GM18858 (cell line): Measurements from ENCODE around the gene MIA.
"Not testable (repeated sequence)": the region's sequence is repeated elsewhere in the genome, so short reads cannot be mapped to it uniquely, and the experiment has no call there.

Experiments
- ATAC-seq: cut with Tn5 transposase; IDR thresholded peaks from one replicate; pipeline ENCODE4 v1.9.1; 2021; ENCODE audit not compliant: unreplicated experiment

MIA gene

GRCh38 chr19:40774916-40775631, at the start of gene MIA:
MIA (plus strand) TSS chr19:40775521; CDS start chr19:40775543, 22 bp downstream.
- ATAC-seq = no peak

GRCh38 chr19:40726279-40726678, 49.0 kb upstream of the MIA start:
- ATAC-seq = no peak

GRCh38 chr19:40730065-40730464, 45.3 kb upstream of the MIA start:
- ATAC-seq = not testable (repeated sequence)

- not testable (repeated sequence) for ATAC-seq
Observed at GRCh38 chr19:40732304-40732703, 43.0 kb upstream of the MIA start.

GRCh38 chr19:40733149-40733548, 42.2 kb upstream of the MIA start:
- no peak for ATAC-seq

GRCh38 chr19:40735013-40735771, 40.1 kb upstream of the MIA start:
- ATAC-seq = no peak

GRCh38 chr19:40736661-40737060, 38.7 kb upstream of the MIA start:
- ATAC-seq = no peak

- no peak for ATAC-seq
Observed at GRCh38 chr19:40737102-40737644, 38.1 kb upstream of the MIA start.

- no peak for ATAC-seq
Observed at GRCh38 chr19:40739030-40739839, 36.1 kb upstream of the MIA start.

- ATAC-seq = no peak
Observed at GRCh38 chr19:40739871-40740703, 35.2 kb upstream of the MIA start.

GRCh38 chr19:40740747-40741146, 34.6 kb upstream of the MIA start:
- ATAC-seq = no peak

GRCh38 chr19:40741527-40742390, 33.6 kb upstream of the MIA start:
- no peak for ATAC-seq

- ATAC-seq = no peak
Observed at GRCh38 chr19:40742477-40742876, 32.8 kb upstream of the MIA start.

GRCh38 chr19:40742886-40743285, 32.4 kb upstream of the MIA start:
- no peak for ATAC-seq

- no peak for ATAC-seq
Observed at GRCh38 chr19:40743926-40744325, 31.4 kb upstream of the MIA start.

GRCh38 chr19:40744554-40745401, 30.5 kb upstream of the MIA start:
- no peak for ATAC-seq

GRCh38 chr19:40745402-40745780, 29.9 kb upstream of the MIA start:
- no peak for ATAC-seq

GRCh38 chr19:40747536-40747935, 27.8 kb upstream of the MIA start:
- ATAC-seq = no peak
